Lower lobe of right lung (tissue), 2 donors: ENCODE measurements around the gene FAM53C. TPM values are rescaled to one million over a fixed set of nuclear protein-coding genes. Genes with fewer than 3 reads are reported as not detected.
A peak's percentile ranks its signal among the peaks of the same experiment; 100 is the strongest.
"Not testable (repeated sequence)": the region's sequence is repeated elsewhere in the genome, so short reads cannot be mapped to it uniquely, and the experiment has no call there.

Experiments used
- ATAC-seq, 2 donors: fragments of 200-7000 bp; cut with Tn5 transposase; one replicate each; pipeline ENCODE4 v1.9.1; 2020 to 2022; ENCODE audit warnings: mild to moderate bottlenecking in 2 of 2, moderate library complexity in 2 of 2
- DNase-seq: peaks from one replicate; pipeline ENCODE4 v3.0.0-alpha.2; 2020
- H3K27ac ChIP-seq: fragments of 200-600 bp; one replicate; pipeline ENCODE4 v1.8.0; 2022
- H3K27me3 ChIP-seq: fragments of 200-600 bp; one replicate; pipeline ENCODE4 v1.8.0; 2022; ENCODE audit warnings: low read depth
- H3K36me3 ChIP-seq: fragments of 200-600 bp; one replicate; pipeline ENCODE4 v1.8.0; 2022; ENCODE audit warnings: mild to moderate bottlenecking
- H3K4me1 ChIP-seq: fragments of 200-600 bp; one replicate; pipeline ENCODE4 v1.8.0; 2022
- H3K4me3 ChIP-seq: fragments of 200-600 bp; one replicate; pipeline ENCODE4 v1.8.0; 2022; ENCODE audit warnings: mild to moderate bottlenecking
- H3K9me3 ChIP-seq: fragments of 200-600 bp; one replicate; pipeline ENCODE4 v1.8.0; 2022
- CTCF ChIP-seq: fragments of 200-600 bp; IDR thresholded peaks from one replicate; pipeline ENCODE4 v1.8.0; 2022; ENCODE audit warnings: antibody characterized with exemption, mild to moderate bottlenecking
- intact Hi-C: fragments of 100-400 bp; cut with DNase I; formaldehyde crosslinking; loops from one replicate; pipeline ENCODE4 v1.11.0; 2022
- total RNA-seq: library from RNA; stranded (reverse); fragmentation: NEBNext Ultra II Directional; extraction: Animal tissue kit (Norgen Biotek cat#: 25700); gene quantifications from one replicate; pipeline ENCODE4 v1.2.1, GENCODE V29; 2021
- donor health status: DM: no; HTN: yes; CAD: no; lungs with severe emphysema.

FAM53C gene
- total RNA-seq, 1 donor from 2014 or later = 23.3 TPM

GRCh38 chr5:138382347-138382746, 44.3 kb downstream of the FAM53C start:
- no peak overlapping the region for H3K27ac ChIP-seq
- no peak overlapping the region for H3K4me3 ChIP-seq
- intact Hi-C loops = no loop called here
- ATAC-seq = no peak
- H3K27me3 ChIP-seq = no peaks in the 10 kb centered on the region
- no peaks in the 10 kb centered on the region for H3K9me3 ChIP-seq
- H3K36me3 ChIP-seq = peaks cover 100% of the 10 kb centered on the region
- no peak for TF ChIP-seq CTCF
- no peak for DNase-seq
- H3K4me1 ChIP-seq = no peaks in the 10 kb centered on the region

- peaks cover 93% of the 10 kb centered on the region for H3K36me3 ChIP-seq
- H3K4me3 ChIP-seq = no peak overlapping the region
- intact Hi-C loops = no loop called here
- ATAC-seq (no peak), DNase-seq (no peak)
- no peak for TF ChIP-seq CTCF
- H3K27me3 ChIP-seq = no peaks in the 10 kb centered on the region
- H3K27ac ChIP-seq = no peak overlapping the region
- no peaks in the 10 kb centered on the region for H3K9me3 ChIP-seq
- H3K4me1 ChIP-seq = no peaks in the 10 kb centered on the region
These were observed 47.6 kb downstream of the FAM53C start for GRCh38 chr5:138385660-138386059.

DNA sequence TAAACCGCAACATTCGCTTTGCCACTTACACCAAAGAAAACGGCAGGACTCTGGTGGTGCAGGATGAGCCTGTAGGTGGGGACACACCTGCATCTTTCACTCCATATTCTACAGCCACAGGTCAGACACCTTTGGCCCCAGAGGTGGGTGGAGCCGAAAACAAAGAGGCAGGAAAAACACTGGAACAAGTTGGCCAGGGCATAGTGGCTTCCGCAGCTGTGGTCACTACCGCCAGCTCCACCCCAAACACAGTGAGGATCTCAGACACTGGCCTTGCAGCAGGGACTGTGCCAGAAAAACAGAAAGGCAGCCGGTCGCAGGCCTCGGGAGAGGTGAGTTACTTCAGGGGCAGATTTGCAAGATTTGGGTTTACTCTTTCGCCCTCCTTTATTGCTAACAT, 48.2 kb downstream of the FAM53C start:
- H3K27ac ChIP-seq = no peak overlapping the region
- no peak overlapping the region for H3K4me3 ChIP-seq
- no peak for TF ChIP-seq CTCF
- no peaks in the 10 kb centered on the region for H3K9me3 ChIP-seq
- intact Hi-C loops = no loop called here
- DNase-seq = no peak
- no peaks in the 10 kb centered on the region for H3K27me3 ChIP-seq
- H3K36me3 ChIP-seq = peaks cover 93% of the 10 kb centered on the region
- no peak for ATAC-seq
- no peaks in the 10 kb centered on the region for H3K4me1 ChIP-seq

DNA sequence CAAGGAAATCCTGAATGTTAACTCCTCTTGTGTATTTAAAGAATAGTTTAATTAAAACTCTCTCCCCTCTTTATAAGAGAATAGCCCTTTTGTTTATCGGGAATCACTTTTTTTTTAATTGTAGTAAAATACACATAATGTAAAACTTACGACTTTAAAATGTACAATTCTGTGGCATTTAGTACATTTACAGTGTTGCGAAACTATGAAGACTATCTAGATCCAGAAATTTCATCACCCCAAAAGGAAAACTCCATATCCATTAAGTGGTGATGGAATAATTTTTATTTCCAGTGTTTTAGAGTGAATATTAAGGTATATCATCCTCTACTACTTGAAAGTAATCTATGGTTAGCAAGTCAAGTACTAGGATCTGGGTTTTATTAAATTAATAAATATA, 51.3 kb downstream of the FAM53C start:
- DNase-seq = no peak
- Histone ChIP-seq H3K27me3 (no peaks in the 10 kb centered on the region), H3K9me3 (no peaks in the 10 kb centered on the region), H3K36me3 (peaks cover 93% of the 10 kb centered on the region), H3K4me1 (no peaks in the 10 kb centered on the region), H3K27ac (peak overlapping the region; percentile 21), H3K4me3 (no peak overlapping the region)
- intact Hi-C loops = no loop called here
- no peak for TF ChIP-seq CTCF
- ATAC-seq = no peak

DNA sequence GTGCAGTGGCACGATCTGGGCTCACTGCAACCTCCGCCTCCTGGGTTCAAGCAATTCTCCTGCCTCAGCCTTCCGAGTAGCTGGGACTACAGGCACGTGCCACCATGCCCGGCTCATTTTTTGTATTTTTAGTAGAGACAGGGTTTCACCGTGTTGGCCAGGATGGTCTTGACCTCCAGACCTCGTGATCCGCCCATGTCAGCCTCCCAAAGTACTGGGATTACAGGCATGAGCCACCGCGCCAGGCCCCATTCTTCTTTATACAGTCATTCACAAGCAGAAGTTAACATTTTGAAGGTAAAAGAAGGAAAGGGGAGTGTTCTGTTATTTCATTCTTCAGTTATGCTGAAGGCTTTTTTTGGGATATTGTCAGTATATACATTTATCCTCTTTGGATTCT, 51.8 kb downstream of the FAM53C start:
- H3K27ac ChIP-seq, H3K4me1 ChIP-seq, intact Hi-C loops, H3K27me3 ChIP-seq, DNase-seq, H3K4me3 ChIP-seq, H3K9me3 ChIP-seq, ATAC-seq: not testable (repeated sequence)
- H3K36me3 ChIP-seq = peaks cover 93% of the 10 kb centered on the region

- no peak for DNase-seq
- Histone ChIP-seq H3K4me3 (no peak overlapping the region), H3K27me3 (no peaks in the 10 kb centered on the region), H3K9me3 (no peaks in the 10 kb centered on the region), H3K27ac (no peak overlapping the region), H3K4me1 (no peaks in the 10 kb centered on the region), H3K36me3 (peaks cover 93% of the 10 kb centered on the region)
- no peak for ATAC-seq
- intact Hi-C loops = no loop called here
- no peak for TF ChIP-seq CTCF
These were observed 53.9 kb downstream of the FAM53C start for GRCh38 chr5:138391859-138392386.

Other genes starting within 250 kb of the FAM53C start
- gene NME5, start 198.8 kb upstream of the FAM53C start, total RNA-seq = 7.3 TPM
- 56.9 TPM for gene BRD8, start 159.6 kb upstream of the FAM53C start, total RNA-seq
- 1.2 TPM for gene KIF20A, start 159.2 kb upstream of the FAM53C start, total RNA-seq
- 21.5 TPM for gene CDC23, start 124.9 kb upstream of the FAM53C start, total RNA-seq
- gene GFRA3, start 63.6 kb upstream of the FAM53C start, total RNA-seq = 0.53 TPM
- 0.47 TPM for gene CDC25C, start 6.5 kb upstream of the FAM53C start, total RNA-seq
- gene KDM3B, start 14.4 kb downstream of the FAM53C start, total RNA-seq = 67.1 TPM
- gene REEP2, start 100.8 kb downstream of the FAM53C start, total RNA-seq = 0.80 TPM
- 78.2 TPM for gene EGR1, start 127.2 kb downstream of the FAM53C start, total RNA-seq
- 90.7 TPM for gene ETF1, start 205.0 kb downstream of the FAM53C start, total RNA-seq
- 148 TPM for gene HSPA9, start 237.1 kb downstream of the FAM53C start, total RNA-seq